K562 (cell line): ENCODE results near the gene MADD. TPM values are rescaled to one million over a fixed set of nuclear protein-coding genes. Genes with fewer than 3 reads are reported as not detected.

Experiments used
- ADNP ChIP-seq: fragments of 200-800 bp; sonication (Bioruptor generic); IDR thresholded peaks from 2 replicates; pipeline ENCODE4 v1.6.1; 2016; ENCODE audit warnings: missing genetic modification characterization, missing compliant biosample characterization
- HDAC1 ChIP-seq, 2 experiments: fragments of 450-650 bp; IDR thresholded peaks; 2 replicates each; pipeline ENCODE4 v1.6.1; 2016 to 2017; ENCODE audit warnings: inconsistent platforms in 1 of 2, mild to moderate bottlenecking in 1 of 2, moderate library complexity in 1 of 2
- KDM1A ChIP-seq, 2 experiments: fragments of 450-650 bp; IDR thresholded peaks; 2 replicates each; pipeline ENCODE4 v1.6.1; 2016; ENCODE audit warnings: mild to moderate bottlenecking in 2 of 2
- MAX ChIP-seq: sonication (generic); formaldehyde crosslinking; IDR thresholded peaks from 2 replicates; pipeline ENCODE4 v1.9.0; 2022; ENCODE audit warnings: mild to moderate bottlenecking, missing genetic modification reagents
- MTA1 ChIP-seq: fragments of 450-650 bp; IDR thresholded peaks from 2 replicates; pipeline ENCODE4 v1.6.1; 2017; ENCODE audit warnings: borderline replicate concordance
- NCOA1 ChIP-seq: fragments of 450-650 bp; IDR thresholded peaks from 2 replicates; pipeline ENCODE4 v1.6.1; 2016; ENCODE audit warnings: low read depth
- TCF7L2 ChIP-seq: fragments of 150-350 bp; IDR thresholded peaks from 2 replicates; pipeline ENCODE4 v1.6.1; 2016; ENCODE audit warnings: low read depth, mild to moderate bottlenecking, low read length, moderate library complexity
- ZBTB33 ChIP-seq: sonication (generic); formaldehyde crosslinking; IDR thresholded peaks from 2 replicates; pipeline ENCODE4 v1.8.1; 2023; ENCODE audit warnings: mild to moderate bottlenecking, missing genetic modification reagents
- ZNF224 ChIP-seq: sonication (generic); formaldehyde crosslinking; IDR thresholded peaks from 2 replicates; pipeline ENCODE4 v1.8.0; 2022; ENCODE audit warnings: mild to moderate bottlenecking, missing genetic modification reagents
- ZNF778 ChIP-seq: fragments of 450-650 bp; formaldehyde crosslinking; IDR thresholded peaks from 2 replicates; pipeline ENCODE4 v1.4.0; 2020; ENCODE audit warnings: mild to moderate bottlenecking, moderate library complexity
- polyA plus RNA-seq, 8 experiments: library from polyadenylated mRNA; depleted of rRNA in 4 of 8; stranded (reverse) in 5 of 8; unstranded in 3 of 8; fragments of >200 nt; fragmentation: Nextera tagmentation in 2 of 8; fragmentation: Illumina TruSeq in 1 of 8; extraction: Ambion mirVana in 2 of 8; extraction: Trizol in 1 of 8; gene quantifications; 2 replicates each; pipeline versions ENCODE4 v1.2.1 to v1.2.3, GENCODE V29; 2011 to 2014; ENCODE audit warnings: inconsistent platforms in 1 of 8, missing spikeins in 1 of 8
- total RNA-seq, 7 experiments: library from RNA; depleted of rRNA in 6 of 7; stranded (reverse); fragments of >200 nt in 6 of 7; fragmentation: Illumina TruSeq in 2 of 7; extraction: Trizol in 2 of 7; gene quantifications; 2 replicates each; pipeline versions ENCODE4 v1.2.1 to v1.2.3, GENCODE V29; 2011 to 2021; ENCODE audit warnings: low replicate concordance in 1 of 7

The MADD gene
- total and polyA plus RNA-seq, 9 of the 15 experiments (the other 6 are each of a cell fraction or from before 2014, with no cell fraction given), result 0.68 to 57.6 (median 33.6) TPM

GRCh38 chr11:47357985-47358730, 88.2 kb downstream of the MADD start (continued):
- TF ChIP-seq ZBTB33 (CRISPR knock-in tag) (no peak), NCOA1 (no peak), MAX (CRISPR knock-in tag) (0 out of 2 replicates have a peak, but pooled peaks have one; percentile 15), ADNP (tag) (no peak), ZNF224 (CRISPR knock-in tag) (no peak), KDM1A (IDR thresholded peaks at IDR 0.05) (no peak), ZNF778 (CRISPR knock-in tag) (no peak), MTA1 (no peak), HDAC1 (IDR thresholded peaks at IDR 0.05) (0 out of 4 replicates have a peak, but pooled peaks of 1 of the 2 experiments have one; percentile 26), TCF7L2 (no peak)
- TF ChIP-seq, all 486 proteins: peak for 7
